IMR-90 (cell line): ENCODE data around the gene PRODH. TPM values are rescaled to one million over a fixed set of nuclear protein-coding genes. Genes with fewer than 3 reads are reported as not detected.
"Not testable (repeated sequence)": the region's sequence is repeated elsewhere in the genome, so short reads cannot be mapped to it uniquely, and the experiment has no call there.

Experiments
- ATAC-seq: fragments of 200-7000 bp; cut with Tn5 transposase; 2 replicates; pipeline ENCODE4 v1.9.1; 2020; ENCODE audit warnings: low read depth, mild to moderate bottlenecking, moderate library complexity
- BruUV-seq: library from RNA; stranded (reverse); fragments of 400-500 nt; replicated peaks from 2 replicates; lab custom pipeline; 2021; lab: Mats Ljungman, UMichigan
- CTCF ChIA-PET: fragments of 300-600 bp; formaldehyde crosslinking; extraction: SDS; loops from one replicate; lab custom pipeline; 2021; ENCODE audit warnings: antibody characterized with exemption; lab: Yijun Ruan, JAX
- POLR2A ChIA-PET: fragments of 300-600 bp; sonication (Branson Sonifier 250); formaldehyde crosslinking; loops from one replicate; lab custom pipeline; 2022; ENCODE audit warnings: antibody characterized with exemption; ENCODE audit not compliant: unreplicated experiment; lab: Charles Lee
- DNase-seq: peaks from one replicate; pipeline ENCODE4 v3.0.0; 2013
- H2AFZ ChIP-seq: replicated peaks from 2 replicates; pipeline ENCODE3; 2013; ENCODE audit warnings: low read length, mild to moderate bottlenecking; ENCODE audit not compliant: poor library complexity
- H2AK5ac ChIP-seq: 2 replicates; pipeline ENCODE4 v1.6.1; 2013; ENCODE audit warnings: low read depth, low read length, inconsistent platforms
- H2AK9ac ChIP-seq: replicated peaks from 2 replicates; pipeline ENCODE3; 2013; ENCODE audit warnings: mild to moderate bottlenecking, low read depth, low read length, moderate library complexity; ENCODE audit not compliant: poor library complexity
- H2BK120ac ChIP-seq: 2 replicates; pipeline ENCODE4 v1.6.1; 2013; ENCODE audit warnings: low read depth, low read length, inconsistent platforms
- H2BK15ac ChIP-seq: 3 replicates; pipeline ENCODE4 v1.6.1; 2013; ENCODE audit warnings: low read depth, low read length, inconsistent platforms
- H2BK20ac ChIP-seq: 2 replicates; pipeline ENCODE4 v1.6.1; 2013; ENCODE audit warnings: low read depth, mild to moderate bottlenecking, inconsistent platforms, low read length, moderate library complexity
- H2BK5ac ChIP-seq: 2 replicates; pipeline ENCODE4 v1.6.1; 2013; ENCODE audit warnings: mild to moderate bottlenecking, low read depth, low read length, inconsistent platforms; ENCODE audit not compliant: poor library complexity, severe bottlenecking
- H3K14ac ChIP-seq: replicated peaks from 2 replicates; pipeline ENCODE4 v1.6.1; 2013; ENCODE audit warnings: low read depth, low read length, inconsistent platforms
- H3K18ac ChIP-seq: 2 replicates; pipeline ENCODE4 v1.6.1; 2013; ENCODE audit warnings: low read depth, low read length, control low read depth
- H3K23ac ChIP-seq: 2 replicates; pipeline ENCODE4 v1.6.1; 2013; ENCODE audit warnings: low read depth, low read length, inconsistent platforms
- H3K27ac ChIP-seq: 2 replicates; pipeline ENCODE4 v1.5.1; 2013; ENCODE audit warnings: mild to moderate bottlenecking, control low read depth, low read length; ENCODE audit not compliant: insufficient read depth
- H3K27me3 ChIP-seq: 2 replicates; pipeline ENCODE4 v1.6.1; 2013; ENCODE audit warnings: low read length; ENCODE audit not compliant: control insufficient read depth, insufficient read depth
- H3K36me3 ChIP-seq: 2 replicates; pipeline ENCODE4 v1.6.1; 2013; ENCODE audit warnings: low read length, mixed read lengths; ENCODE audit not compliant: control insufficient read depth, insufficient read depth
- H3K4ac ChIP-seq: 2 replicates; pipeline ENCODE4 v1.6.1; 2013; ENCODE audit warnings: low read depth, low read length, inconsistent platforms
- H3K4me1 ChIP-seq: 2 replicates; pipeline ENCODE4 v1.6.1; 2013; ENCODE audit warnings: low read length, mixed read lengths; ENCODE audit not compliant: control insufficient read depth, insufficient read depth
- H3K4me2 ChIP-seq: 2 replicates; pipeline ENCODE4 v1.6.1; 2013; ENCODE audit warnings: low read depth, mild to moderate bottlenecking, control low read depth, low read length, moderate library complexity
- H3K4me3 ChIP-seq: 2 replicates; pipeline ENCODE4 v1.5.1; 2013; ENCODE audit warnings: low read depth, mild to moderate bottlenecking, control low read depth, low read length, moderate library complexity; ENCODE audit not compliant: insufficient read depth
- H3K56ac ChIP-seq: 2 replicates; pipeline ENCODE4 v1.6.1; 2013; ENCODE audit warnings: low read length, inconsistent platforms; ENCODE audit not compliant: insufficient read depth; ENCODE audit errors: extremely low read depth
- H3K79me1 ChIP-seq, 2 experiments: 2 replicates each; pipeline ENCODE4 v1.6.1; 2013; ENCODE audit warnings: low read length in 2 of 2, inconsistent platforms in 1 of 2, low read depth in 1 of 2
- H3K9ac ChIP-seq: 2 replicates; pipeline ENCODE4 v1.6.1; 2013; ENCODE audit warnings: low read depth, low read length, control low read depth
- H3K9me1 ChIP-seq: 2 replicates; pipeline ENCODE4 v1.6.1; 2013; ENCODE audit warnings: low read length, inconsistent platforms; ENCODE audit not compliant: insufficient read depth
- H3K9me3 ChIP-seq: 2 replicates; pipeline ENCODE4 v1.6.1; 2013; ENCODE audit warnings: low read length; ENCODE audit not compliant: control insufficient read depth, insufficient read depth
- H4K20me1 ChIP-seq: 2 replicates; pipeline ENCODE4 v1.6.1; 2013; ENCODE audit warnings: low read length, inconsistent platforms; ENCODE audit not compliant: insufficient read depth
- H4K5ac ChIP-seq: 2 replicates; pipeline ENCODE4 v1.6.1; 2013; ENCODE audit warnings: mild to moderate bottlenecking, low read depth, low read length, control low read depth
- H4K8ac ChIP-seq, 2 experiments: 2 replicates each; pipeline ENCODE4 v1.6.1; 2013; ENCODE audit warnings: low read depth in 2 of 2, low read length in 2 of 2, control low read depth in 1 of 2, inconsistent platforms in 1 of 2
- H4K91ac ChIP-seq: 2 replicates; pipeline ENCODE4 v1.6.1; 2013; ENCODE audit warnings: low read depth, low read length, inconsistent platforms; ENCODE audit not compliant: insufficient read depth
- MXI1 ChIP-seq: IDR thresholded peaks from 2 replicates; pipeline ENCODE4 v1.6.1; 2012; ENCODE audit warnings: low read depth, mild to moderate bottlenecking, low read length, moderate library complexity, borderline replicate concordance
- NFE2L2 ChIP-seq: fragments of 150-350 bp; IDR thresholded peaks from 2 replicates; pipeline ENCODE4 v1.6.1; 2016; ENCODE audit warnings: low read depth, mild to moderate bottlenecking, low read length
- WGBS, 2 experiments: methylation state at CpG; one replicate each; pipeline versions ENCODE4 v1.1.5 to v1.1.7; 2013; ENCODE audit warnings: missing lambda C conversion rate in 2 of 2; ENCODE audit not compliant: insufficient read length in 1 of 2; ENCODE audit errors: extremely low coverage in 2 of 2; 5-methylcytosine and 5-hydroxymethylcytosine counted together
- dilution Hi-C: fragments of 300-500 bp; cut with HindIII; formaldehyde crosslinking; loops from one replicate; pipeline ENCODE4 v1.14.3; 2018; ENCODE audit warnings: low sequenced_read_pairs; ENCODE audit not compliant: unreplicated experiment
- in situ Hi-C: fragments of 300-500 bp; cut with MboI; formaldehyde crosslinking; loops from 3 replicates; pipeline ENCODE4 v1.14.3; 2019; ENCODE audit warnings: low sequenced_read_pairs, inconsistent platforms, mixed read lengths
- intact Hi-C: fragments of 100-400 bp; cut with micrococcal nuclease; formaldehyde crosslinking; loops from 2 replicates; pipeline ENCODE4 v1.10.0; 2022
- polyA plus RNA-seq, 3 experiments: library from polyadenylated mRNA; depleted of rRNA; stranded (reverse); fragments of >200 nt; gene quantifications; 2 replicates each; pipeline ENCODE4 v1.2.3, GENCODE V29; 2012; ENCODE audit warnings: low replicate concordance in 1 of 3
- total RNA-seq: library from RNA; depleted of rRNA; stranded (reverse); fragments of >200 nt; gene quantifications from 2 replicates; pipeline ENCODE4 v1.2.3, GENCODE V29; 2012

The PRODH gene
- total and polyA plus RNA-seq, 2 of the 4 experiments (the other 2 are of a cell fraction): 0.02 TPM; not detected in 1

DNA sequence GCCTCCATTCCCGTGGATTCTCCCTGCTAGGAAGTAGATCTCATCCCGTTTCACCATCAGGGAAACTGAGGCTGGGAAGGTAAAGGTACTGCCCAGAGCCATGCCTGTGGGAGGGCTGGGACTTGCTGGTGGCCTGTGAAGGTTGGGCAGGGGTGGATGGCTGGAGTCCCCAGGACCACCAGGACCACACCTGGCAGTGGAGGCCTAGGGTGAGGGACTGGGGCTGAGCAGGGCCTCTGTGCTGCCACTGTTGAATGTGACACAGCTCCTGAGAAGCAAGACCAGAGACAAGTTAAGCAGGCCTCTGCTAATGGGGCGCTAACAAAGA lies 26.2 kb upstream of the PRODH start:
- ATAC-seq (no peak), DNase-seq (no peak)
- Histone ChIP-seq H3K4me2 (no peak overlapping the region), H4K91ac (no peak overlapping the region), H4K5ac (no peak overlapping the region), H3K36me3 (no peaks in the 10 kb centered on the region), H3K4ac (no peak overlapping the region), H3K9ac (no peak overlapping the region), H2BK20ac (no peak overlapping the region), H2AFZ (no peak overlapping the region), H3K27me3 (peaks cover 3% of the 10 kb centered on the region; the same call in 1 of the 2 replicates), H2BK120ac (no peak overlapping the region), H2AK5ac (no peak overlapping the region), H3K79me1 (no peaks in the 10 kb centered on the region), H3K18ac (no peak overlapping the region), H3K4me3 (no peak overlapping the region), H3K9me3 (no peaks in the 10 kb centered on the region), H3K27ac (no peak overlapping the region), H3K23ac (no peak overlapping the region), H2BK5ac (no peak overlapping the region), H3K14ac (no peak overlapping the region), H3K9me1 (no peaks in the 10 kb centered on the region), H3K4me1 (no peaks in the 10 kb centered on the region), H3K56ac (no peak overlapping the region), H4K8ac (no peak overlapping the region), H2AK9ac (no peak overlapping the region), H2BK15ac (no peak overlapping the region), H4K20me1 (no peaks in the 10 kb centered on the region)
- POLR2A ChIA-PET: no interaction called here
- intact Hi-C loops (no loop called here), in situ Hi-C loops (loop anchor here (25.0 kb wide), 1 partner anchor 400 kb away; no protein-coding TSS in a partner anchor), dilution Hi-C loops (no loop called here)
- TF ChIP-seq NFE2L2 (no peak), MXI1 (no peak)
- BruUV-seq: no TSS peak
- CTCF ChIA-PET: no interaction called here
- WGBS, 2 experiments: no CpG with 5 or more reads among the region's 3 CpGs

DNA sequence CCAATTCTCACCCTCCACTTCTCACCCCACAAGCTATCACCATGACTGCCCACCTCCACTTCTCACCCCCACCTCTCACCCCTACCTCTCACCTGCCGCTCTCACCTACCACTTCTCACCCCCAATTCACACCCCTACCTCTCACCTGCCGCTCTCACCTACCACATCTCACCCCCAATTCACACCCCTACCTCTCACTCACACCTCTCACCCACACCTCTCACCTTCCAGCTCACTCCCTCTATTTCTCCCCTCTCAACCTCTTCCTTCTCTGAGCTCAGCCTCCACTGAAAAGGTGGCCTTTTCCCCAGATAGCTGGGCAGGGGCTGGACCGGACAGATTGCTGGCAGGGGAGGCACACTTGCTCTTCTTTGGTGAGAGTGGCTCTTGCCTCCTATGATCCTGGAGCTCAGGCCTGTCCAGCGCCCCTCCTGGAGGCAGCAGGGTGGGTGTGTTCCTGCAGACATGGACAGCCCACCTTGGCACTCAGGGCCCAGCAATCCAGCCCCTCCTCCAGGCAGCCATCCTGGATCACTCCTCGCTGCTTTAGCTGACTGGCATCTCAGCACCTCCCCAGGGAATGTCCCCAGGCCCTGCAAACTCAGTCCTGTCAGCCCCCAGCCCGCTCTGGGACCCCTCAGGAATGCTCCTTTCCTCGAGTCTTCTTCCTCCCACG lies 25.7 kb upstream of the PRODH start:
- intact Hi-C loops, ATAC-seq, H3K36me3 ChIP-seq, H3K79me1 ChIP-seq, BruUV-seq, H2BK120ac ChIP-seq, H4K5ac ChIP-seq, H3K9ac ChIP-seq, H3K14ac ChIP-seq, POLR2A ChIA-PET, H3K27ac ChIP-seq, H3K9me3 ChIP-seq, DNase-seq, H3K18ac ChIP-seq, H2AK5ac ChIP-seq, H4K8ac ChIP-seq, H3K4ac ChIP-seq, H3K9me1 ChIP-seq, H3K4me3 ChIP-seq, H2BK5ac ChIP-seq, H2BK15ac ChIP-seq, H3K56ac ChIP-seq, H3K4me1 ChIP-seq, H4K20me1 ChIP-seq, dilution Hi-C loops, H3K4me2 ChIP-seq, H2AK9ac ChIP-seq, H3K27me3 ChIP-seq, H3K23ac ChIP-seq, H2AFZ ChIP-seq, H4K91ac ChIP-seq, H2BK20ac ChIP-seq, CTCF ChIA-PET: not testable (repeated sequence)
- 37% methylated on average over 3 of the region's 8 CpGs; no CpG with 5 or more reads in 1 of the 2 experiments for whole genome bisulfite sequencing, 2 experiments
- in situ Hi-C loops: loop anchor here (25.0 kb wide), 1 partner anchor 401 kb away; no protein-coding TSS in a partner anchor
